Activated T-helper 17 cell treated with anti-CD3 and anti-CD28 coated beads, Interleukin-2, amount 50 U/mL, for 72 hours (primary cell): Measurements from ENCODE around the gene S100A6. TPM values are rescaled to one million over a fixed set of nuclear protein-coding genes. Genes with fewer than 3 reads are reported as not detected.
"Not testable (repeated sequence)": the region's sequence is repeated elsewhere in the genome, so short reads cannot be mapped to it uniquely, and the experiment has no call there.

Experiments used
- ATAC-seq: fragments of 150-1000 bp; cut with Tn5 transposase; replicated peaks from 2 replicates; pipeline ENCODE4 v1.10.0; 2021; ENCODE audit warnings: mild to moderate bottlenecking, moderate library complexity
- H3K27ac Mint-ChIP-seq: one replicate; pipeline ENCODE4 v1.8.0; 2022; ENCODE audit warnings: mixed read lengths
- H3K27me3 Mint-ChIP-seq: one replicate; pipeline ENCODE4 v1.8.0; 2022; ENCODE audit warnings: mixed read lengths
- H3K36me3 Mint-ChIP-seq: one replicate; pipeline ENCODE4 v1.8.0; 2022; ENCODE audit warnings: low read depth, mild to moderate bottlenecking, mixed read lengths
- H3K4me1 Mint-ChIP-seq: one replicate; pipeline ENCODE4 v1.8.0; 2022; ENCODE audit warnings: mixed read lengths
- H3K4me3 Mint-ChIP-seq: one replicate; pipeline ENCODE4 v1.8.0; 2022; ENCODE audit warnings: mild to moderate bottlenecking, mixed read lengths
- H3K9me3 Mint-ChIP-seq: one replicate; pipeline ENCODE4 v1.8.0; 2022; ENCODE audit warnings: mixed read lengths
- total RNA-seq, 2 donors: library from RNA; stranded (reverse); gene quantifications; one replicate each; pipeline ENCODE4 v1.2.3, GENCODE V29; 2022

S100A6 gene
- 100 to 1,000 TPM; 530 to 753 TPM for total RNA-seq

- Mint-ChIP-seq H3K27me3 (no peaks in the 10 kb centered on the region), H3K9me3 (no peaks in the 10 kb centered on the region), H3K4me3 (peak within 1 kb of the TSS; percentile 96), H3K36me3 (peaks cover 46% of the 10 kb centered on the region), H3K27ac (peak within 1 kb of the TSS; percentile 94), H3K4me1 (peaks cover 51% of the 10 kb centered on the region)
- ATAC-seq, result peak; percentile 60
These were observed at the start of gene S100A6 for GRCh38 chr1:153535242-153536011. TSS of gene S100A6 (minus strand) at chr1:153535991. CDS start at chr1:153535339, 652 bp downstream.

GRCh38 chr1:153585006-153585405, 49.2 kb upstream of the S100A6 start:
- Mint-ChIP-seq H3K4me3 (no peak overlapping the region), H3K36me3 (no peaks in the 10 kb centered on the region), H3K4me1 (no peaks in the 10 kb centered on the region), H3K27me3 (peaks cover 3% of the 10 kb centered on the region), H3K27ac (no peak overlapping the region), H3K9me3 (no peaks in the 10 kb centered on the region)
- no peak for ATAC-seq

GRCh38 chr1:153583976-153584375, 48.2 kb upstream of the S100A6 start:
- Mint-ChIP-seq H3K27ac (no peak overlapping the region), H3K27me3 (peaks cover 8% of the 10 kb centered on the region), H3K9me3 (no peaks in the 10 kb centered on the region), H3K4me1 (no peaks in the 10 kb centered on the region), H3K4me3 (no peak overlapping the region), H3K36me3 (no peaks in the 10 kb centered on the region)
- no peak for ATAC-seq

GRCh38 chr1:153583514-153583913, 47.7 kb upstream of the S100A6 start:
- not testable (repeated sequence) for H3K36me3 Mint-ChIP-seq, ATAC-seq, H3K4me1 Mint-ChIP-seq, H3K27ac Mint-ChIP-seq, H3K9me3 Mint-ChIP-seq, H3K4me3 Mint-ChIP-seq
- peaks cover 12% of the 10 kb centered on the region for H3K27me3 Mint-ChIP-seq

- not testable (repeated sequence) for H3K4me1 Mint-ChIP-seq, H3K27ac Mint-ChIP-seq, H3K36me3 Mint-ChIP-seq, H3K9me3 Mint-ChIP-seq, ATAC-seq, H3K4me3 Mint-ChIP-seq
- H3K27me3 Mint-ChIP-seq, result peaks cover 19% of the 10 kb centered on the region
These were observed 47.0 kb upstream of the S100A6 start for GRCh38 chr1:153582836-153583235.

- no peaks in the 10 kb centered on the region for H3K4me1 Mint-ChIP-seq
- H3K27ac Mint-ChIP-seq, result no peak overlapping the region
- no peaks in the 10 kb centered on the region for H3K36me3 Mint-ChIP-seq
- H3K9me3 Mint-ChIP-seq, result no peaks in the 10 kb centered on the region
- peaks cover 24% of the 10 kb centered on the region for H3K27me3 Mint-ChIP-seq
- no peak overlapping the region for H3K4me3 Mint-ChIP-seq
- ATAC-seq, result no peak
These were observed 43.1 kb upstream of the S100A6 start for GRCh38 chr1:153578936-153579335.

GRCh38 chr1:153578490-153578889, 42.7 kb upstream of the S100A6 start:
- Mint-ChIP-seq H3K4me3 (no peak overlapping the region), H3K4me1 (no peaks in the 10 kb centered on the region), H3K36me3 (no peaks in the 10 kb centered on the region), H3K27me3 (peaks cover 24% of the 10 kb centered on the region), H3K27ac (no peak overlapping the region), H3K9me3 (no peaks in the 10 kb centered on the region)
- no peak for ATAC-seq

GRCh38 chr1:153577624-153578051, 41.8 kb upstream of the S100A6 start:
- peaks cover 7% of the 10 kb centered on the region for H3K4me1 Mint-ChIP-seq
- H3K4me3 Mint-ChIP-seq, result no peak overlapping the region

GRCh38 chr1:153577138-153577537, 41.3 kb upstream of the S100A6 start:
- no peak for ATAC-seq
- Mint-ChIP-seq H3K36me3 (no peaks in the 10 kb centered on the region), H3K27me3 (peaks cover 24% of the 10 kb centered on the region), H3K27ac (no peak overlapping the region), H3K4me3 (no peak overlapping the region), H3K4me1 (peaks cover 7% of the 10 kb centered on the region), H3K9me3 (no peaks in the 10 kb centered on the region)

More at GRCh38 chr1:153577624-153578051, 41.8 kb upstream of the S100A6 start:
- Mint-ChIP-seq H3K9me3 (no peaks in the 10 kb centered on the region), H3K36me3 (no peaks in the 10 kb centered on the region), H3K27me3 (peaks cover 24% of the 10 kb centered on the region), H3K27ac (no peak overlapping the region)
- no peak for ATAC-seq

GRCh38 chr1:153575497-153575896, 39.7 kb upstream of the S100A6 start:
- not testable (repeated sequence) for H3K27ac Mint-ChIP-seq
- H3K4me1 Mint-ChIP-seq, result peaks cover 15% of the 10 kb centered on the region

GRCh38 chr1:153575081-153575491, 39.3 kb upstream of the S100A6 start:
- H3K9me3 Mint-ChIP-seq, H3K4me3 Mint-ChIP-seq, H3K36me3 Mint-ChIP-seq, ATAC-seq, H3K27ac Mint-ChIP-seq: not testable (repeated sequence)
- peaks cover 24% of the 10 kb centered on the region for H3K27me3 Mint-ChIP-seq
- peaks cover 15% of the 10 kb centered on the region for H3K4me1 Mint-ChIP-seq

More at GRCh38 chr1:153575497-153575896, 39.7 kb upstream of the S100A6 start:
- H3K27me3 Mint-ChIP-seq, result peaks cover 24% of the 10 kb centered on the region
- not testable (repeated sequence) for H3K36me3 Mint-ChIP-seq, H3K9me3 Mint-ChIP-seq, ATAC-seq, H3K4me3 Mint-ChIP-seq

GRCh38 chr1:153573351-153573750, 37.6 kb upstream of the S100A6 start:
- peak overlapping the region; percentile 95 for H3K27ac Mint-ChIP-seq
- H3K4me1 Mint-ChIP-seq, result peaks cover 31% of the 10 kb centered on the region
- H3K27me3 Mint-ChIP-seq, result peaks cover 13% of the 10 kb centered on the region
- H3K4me3 Mint-ChIP-seq, result peak overlapping the region; percentile 80
- no peaks in the 10 kb centered on the region for H3K9me3 Mint-ChIP-seq
- no peak for ATAC-seq
- H3K36me3 Mint-ChIP-seq, result peaks cover 4% of the 10 kb centered on the region

- H3K9me3 Mint-ChIP-seq, result no peaks in the 10 kb centered on the region
These were observed 36.8 kb upstream of the S100A6 start for GRCh38 chr1:153572569-153573015.

GRCh38 chr1:153571706-153572105, 35.9 kb upstream of the S100A6 start:
- Mint-ChIP-seq H3K4me1 (peaks cover 45% of the 10 kb centered on the region), H3K27ac (peak overlapping the region; percentile 95), H3K27me3 (no peaks in the 10 kb centered on the region), H3K9me3 (no peaks in the 10 kb centered on the region), H3K36me3 (peaks cover 13% of the 10 kb centered on the region), H3K4me3 (peak overlapping the region; percentile 80)
- ATAC-seq, result no peak

More at GRCh38 chr1:153572569-153573015, 36.8 kb upstream of the S100A6 start:
- Mint-ChIP-seq H3K27me3 (peaks cover 5% of the 10 kb centered on the region), H3K4me1 (peaks cover 38% of the 10 kb centered on the region), H3K4me3 (peak overlapping the region; percentile 80), H3K36me3 (peaks cover 12% of the 10 kb centered on the region), H3K27ac (peak overlapping the region; percentile 95)
- peak; percentile 82 for ATAC-seq

GRCh38 chr1:153570874-153571273, 35.1 kb upstream of the S100A6 start:
- H3K4me1 Mint-ChIP-seq, result peaks cover 50% of the 10 kb centered on the region

More at GRCh38 chr1:153570874-153571273, 35.1 kb upstream of the S100A6 start:
- Mint-ChIP-seq H3K27me3 (no peaks in the 10 kb centered on the region), H3K36me3 (peaks cover 14% of the 10 kb centered on the region), H3K4me3 (no peak overlapping the region), H3K27ac (peak overlapping the region; percentile 7), H3K9me3 (no peaks in the 10 kb centered on the region)
- no peak for ATAC-seq
